A549 (cell line): ENCODE data around the gene MXI1. TPM values are rescaled to one million over a fixed set of nuclear protein-coding genes. Genes with fewer than 3 reads are reported as not detected.

Experiments used
- ATAC-seq, 2 experiments: fragments of 200-7000 bp in 1 of 2; fragments of >200 bp in 1 of 2; cut with Nextera tagmentation in 1 of 2; cut with Tn5 transposase in 1 of 2; 3 replicates each; pipeline versions ENCODE4 v1.8.0 to v1.9.1; 2018 to 2020; ENCODE audit warnings: mild to moderate bottlenecking in 1 of 2, moderate library complexity in 1 of 2
- CTCF ChIA-PET: fragments of 300-600 bp; sonication (Branson Sonifier 250); formaldehyde crosslinking; extraction: SDS; loops from one replicate; lab custom pipeline; 2021; ENCODE audit warnings: antibody characterized with exemption, inconsistent platforms; lab: Yijun Ruan, JAX
- POLR2A ChIA-PET: fragments of 350-600 bp; formaldehyde crosslinking; extraction: SDS; loops from one replicate; lab custom pipeline; 2021; ENCODE audit warnings: antibody characterized with exemption, inconsistent platforms; lab: Yijun Ruan, JAX
- DNase-seq, 2 experiments: peaks; one replicate each; pipeline versions ENCODE4 v3.0.0 to v3.0.0-alpha.2; 2011 to 2016; ENCODE audit warnings: low read depth in 1 of 2, low spot score in 1 of 2
- FAIRE-seq: peaks from 2 replicates; lab custom pipeline; 2011; peaks lifted over from hg19 to GRCh38; lab: Jason Lieb, UNC
- H3K27ac ChIP-seq, 2 experiments: fragments of >200 bp; sonication (Bioruptor Twin); formaldehyde crosslinking; 3 replicates each; pipeline ENCODE4 v1.5.1; 2016 to 2017
- H3K4me1 ChIP-seq: fragments of >200 bp; sonication (Bioruptor Twin); formaldehyde crosslinking; 3 replicates; pipeline ENCODE4 v1.6.1; 2016
- H3K4me2 ChIP-seq: fragments of >200 bp; sonication (Bioruptor Twin); formaldehyde crosslinking; 3 replicates; pipeline ENCODE4 v1.6.1; 2016
- H3K4me3 ChIP-seq: fragments of >200 bp; sonication (Bioruptor Twin); formaldehyde crosslinking; 3 replicates; pipeline ENCODE4 v1.5.1; 2016
- H3K9me3 ChIP-seq: fragments of >200 bp; sonication (Bioruptor Twin); formaldehyde crosslinking; 3 replicates; pipeline ENCODE4 v1.6.1; 2016
- BCL3 ChIP-seq: fragments of >200 bp; sonication (Bioruptor Twin); formaldehyde crosslinking; IDR thresholded peaks from 3 replicates; pipeline ENCODE4 v1.6.1; 2016
- CEBPB ChIP-seq, 2 experiments: fragments of >200 bp in 1 of 2; sonication (Bioruptor Twin) in 1 of 2; formaldehyde crosslinking in 1 of 2; IDR thresholded peaks; 2 replicates each; pipeline ENCODE4 v1.6.1; 2012 to 2016
- CHD4 ChIP-seq: fragments of 200-600 bp; sonication (generic); IDR thresholded peaks from 2 replicates; pipeline ENCODE4 v1.6.1; 2016; ENCODE audit warnings: antibody characterized with exemption, mild to moderate bottlenecking, borderline replicate concordance
- CTCF ChIP-seq: fragments of >200 bp; sonication (Bioruptor Twin); formaldehyde crosslinking; IDR thresholded peaks from 3 replicates; pipeline ENCODE4 v1.5.1; 2016
- EHMT2 ChIP-seq: fragments of 200-600 bp; sonication (generic); IDR thresholded peaks from 2 replicates; pipeline ENCODE4 v1.6.1; 2016; ENCODE audit warnings: antibody characterized with exemption, low read depth, mild to moderate bottlenecking, moderate library complexity
- GATA3 ChIP-seq: IDR thresholded peaks from 2 replicates; pipeline ENCODE4 v1.6.1; 2012; ENCODE audit warnings: borderline replicate concordance
- HDAC2 ChIP-seq: fragments of 200-600 bp; sonication (generic); IDR thresholded peaks from 2 replicates; pipeline ENCODE4 v1.6.1; 2016
- HES2 ChIP-seq: fragments of >200 bp; sonication (Bioruptor Twin); formaldehyde crosslinking; IDR thresholded peaks from 2 replicates; pipeline ENCODE4 v1.6.1; 2016
- JUN ChIP-seq, 2 experiments: fragments of >200 bp; sonication (Bioruptor Twin); formaldehyde crosslinking; IDR thresholded peaks; 2 replicates in 1 of 2; 3 replicates in 1 of 2; pipeline ENCODE4 v1.6.1; 2016 to 2017
- MAX ChIP-seq: IDR thresholded peaks from 2 replicates; pipeline ENCODE4 v1.6.1; 2012
- MYC ChIP-seq: IDR thresholded peaks from 2 replicates; pipeline ENCODE4 v1.6.1; 2012; ENCODE audit warnings: mild to moderate bottlenecking, inconsistent platforms, low read length, improper control_type of control experiment, borderline replicate concordance
- PBX3 ChIP-seq: IDR thresholded peaks from 2 replicates; pipeline ENCODE4 v1.6.1; 2012
- POLR2A ChIP-seq: IDR thresholded peaks from 2 replicates; pipeline ENCODE4 v1.6.1; 2012; ENCODE audit warnings: mild to moderate bottlenecking, low read length
- REST ChIP-seq: fragments of 200-600 bp; sonication (generic); IDR thresholded peaks from 2 replicates; pipeline ENCODE4 v1.6.1; 2016; ENCODE audit warnings: antibody characterized with exemption, mild to moderate bottlenecking, moderate library complexity
- RFX5 ChIP-seq: fragments of 450-650 bp; IDR thresholded peaks from 2 replicates; pipeline ENCODE4 v1.7.1; 2014; ENCODE audit warnings: antibody characterized with exemption, mild to moderate bottlenecking, moderate library complexity
- SMC3 ChIP-seq: fragments of >200 bp; sonication (Bioruptor Twin); formaldehyde crosslinking; IDR thresholded peaks from 3 replicates; pipeline ENCODE4 v1.6.1; 2018; ENCODE audit warnings: inconsistent platforms
- ZC3H11A ChIP-seq: fragments of 450-650 bp; IDR thresholded peaks from 2 replicates; pipeline ENCODE4 v1.6.1; 2014; ENCODE audit warnings: antibody characterized with exemption, mild to moderate bottlenecking
- polyA plus RNA-seq, 4 experiments: library from polyadenylated mRNA; depleted of rRNA in 3 of 4; stranded (reverse); fragments of >200 nt; fragmentation: RNase III in 1 of 4; extraction: RNeasy Plus Mini Kit Qiagen cat#74134 plus additional on column Dnase treatment in 1 of 4; gene quantifications; 2 replicates in 3 of 4; 3 replicates in 1 of 4; pipeline ENCODE4 v1.2.3, GENCODE V29; 2011 to 2017

Gene MXI1
- polyA plus RNA-seq, 2 of the 4 experiments (the other 2 are of a cell fraction), result 7.1 to 15.7 TPM

GRCh38 chr10:110252151-110252550, 44.7 kb downstream of the MXI1 start (continued):
- TF ChIP-seq BCL3 (no peak), EHMT2 (no peak), CHD4 (no peak), REST (no peak)

- POLR2A ChIA-PET, result interaction anchor here (0.9 kb wide), 1 partner anchor 28 kb away, joined by 14 read pairs; no protein-coding TSS in a partner anchor
- ATAC-seq (no peak), DNase-seq (no peak), FAIRE-seq (no peak)
- no peak overlapping the region for H3K4me3 ChIP-seq
- no peaks in the 10 kb centered on the region for H3K9me3 ChIP-seq
- no peaks in the 10 kb centered on the region for H3K4me1 ChIP-seq
- H3K4me2 ChIP-seq, result no peak overlapping the region
- CTCF ChIA-PET, result interaction anchor here (1.0 to 2.0 kb wide), 5 partner anchors 21 to 116 kb away, joined by 3 to 8 read pairs (median 4); no protein-coding TSS in a partner anchor
- no peak overlapping the region for H3K27ac ChIP-seq
- TF ChIP-seq CEBPB (IDR thresholded peaks at IDR 0.05), result no peak
- TF ChIP-seq JUN (IDR thresholded peaks at IDR 0.05), result no peak
- no peak for TF ChIP-seq EHMT2
- no peak for TF ChIP-seq RFX5
- no peak for TF ChIP-seq POLR2A
- TF ChIP-seq SMC3, result no peak
- no peak for TF ChIP-seq CTCF
- no peak for TF ChIP-seq REST
- no peak for TF ChIP-seq GATA3
- TF ChIP-seq PBX3, result no peak
- no peak for TF ChIP-seq MYC
- no peak for TF ChIP-seq MAX
- TF ChIP-seq HDAC2, result no peak
- no peak for TF ChIP-seq HES2
- no peak for TF ChIP-seq ZC3H11A
These were observed 47.1 kb downstream of the MXI1 start for GRCh38 chr10:110254467-110254866.
